ENCODE data around the gene LUC7L2. TPM values are rescaled to one million over a fixed set of nuclear protein-coding genes. Genes with fewer than 3 reads are reported as not detected.
"Not testable (repeated sequence)": the region's sequence is repeated elsewhere in the genome, so short reads cannot be mapped to it uniquely, and the experiment has no call there.

LUC7L2 gene
- total and polyA plus RNA-seq, 4 donors: 16.2 to 38.9 (median 22.9) TPM

DNA sequence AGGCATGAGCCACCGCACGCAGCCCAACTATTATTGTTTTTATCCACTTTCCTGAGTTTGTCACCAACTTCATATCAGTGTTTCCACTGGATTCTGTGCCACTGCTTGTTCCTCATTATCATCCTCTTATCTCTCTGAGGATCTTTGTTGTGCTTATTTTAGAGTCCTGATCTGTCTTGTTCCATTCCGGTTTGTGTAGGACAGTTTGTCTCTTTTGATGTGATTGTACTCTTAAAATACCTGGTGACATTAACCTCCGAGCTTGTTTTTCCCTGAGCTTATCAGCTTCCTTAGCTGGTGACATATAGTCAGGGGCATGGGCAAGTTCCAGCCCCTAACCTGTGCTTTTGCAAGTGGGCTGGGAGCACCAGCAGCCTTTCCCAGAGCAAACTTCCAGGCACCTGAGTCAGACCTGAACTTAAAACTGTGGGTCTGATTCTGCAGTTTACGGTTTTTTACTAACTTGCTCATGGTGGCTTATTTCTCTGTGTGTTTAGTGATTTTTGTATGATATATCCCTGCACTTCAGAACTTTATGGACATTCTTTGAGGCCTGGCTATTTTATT, 41.7 kb upstream of the LUC7L2 start:
- DNase-seq (ENCODE audit: low spot score): no peak
- Histone ChIP-seq H3K27ac (ENCODE audit: low read depth in 1 of 2, low read length in 2 of 2) (no peak overlapping the region), H3K4me3 (ENCODE audit: low read depth in 1 of 3, low read length in 3 of 3) (no peak overlapping the region), H3K9me3 (ENCODE audit: control insufficient read depth in 4 of 4, low read length in 3 of 4) (no peaks in the 10 kb centered on the region), H3K4me1 (ENCODE audit: control insufficient read depth in 4 of 4, insufficient read depth in 4 of 4, low read length in 3 of 4) (no peaks in the 10 kb centered on the region), H3K9ac (ENCODE audit: low read depth in 1 of 2, low read length in 2 of 2) (no peak overlapping the region), H3K36me3 (ENCODE audit: control insufficient read depth in 4 of 4, insufficient read depth in 3 of 4, low read depth in 1 of 4, low read length in 3 of 4) (no peaks in the 10 kb centered on the region), H3K27me3 (ENCODE audit: control insufficient read depth in 4 of 4, insufficient read depth in 4 of 4, low read length in 3 of 4) (no peaks in the 10 kb centered on the region)
- TF ChIP-seq HNF4A (conservative IDR thresholded peaks at IDR 0.05) (no peak), FOXA2 (IDR thresholded peaks at IDR 0.05) (no peak), SP1 (IDR thresholded peaks at IDR 0.05) (no peak), YY1 (IDR thresholded peaks at IDR 0.05) (no peak), MAX (IDR thresholded peaks at IDR 0.05) (no peak), NR2F2 (IDR thresholded peaks at IDR 0.05) (no peak), GABPA (IDR thresholded peaks at IDR 0.05 in 1 of 2, conservative IDR thresholded peaks at IDR 0.05 in 1 of 2) (no peak), ATF3 (IDR thresholded peaks at IDR 0.05) (no peak)
- TF ChIP-seq, protein P1, sequence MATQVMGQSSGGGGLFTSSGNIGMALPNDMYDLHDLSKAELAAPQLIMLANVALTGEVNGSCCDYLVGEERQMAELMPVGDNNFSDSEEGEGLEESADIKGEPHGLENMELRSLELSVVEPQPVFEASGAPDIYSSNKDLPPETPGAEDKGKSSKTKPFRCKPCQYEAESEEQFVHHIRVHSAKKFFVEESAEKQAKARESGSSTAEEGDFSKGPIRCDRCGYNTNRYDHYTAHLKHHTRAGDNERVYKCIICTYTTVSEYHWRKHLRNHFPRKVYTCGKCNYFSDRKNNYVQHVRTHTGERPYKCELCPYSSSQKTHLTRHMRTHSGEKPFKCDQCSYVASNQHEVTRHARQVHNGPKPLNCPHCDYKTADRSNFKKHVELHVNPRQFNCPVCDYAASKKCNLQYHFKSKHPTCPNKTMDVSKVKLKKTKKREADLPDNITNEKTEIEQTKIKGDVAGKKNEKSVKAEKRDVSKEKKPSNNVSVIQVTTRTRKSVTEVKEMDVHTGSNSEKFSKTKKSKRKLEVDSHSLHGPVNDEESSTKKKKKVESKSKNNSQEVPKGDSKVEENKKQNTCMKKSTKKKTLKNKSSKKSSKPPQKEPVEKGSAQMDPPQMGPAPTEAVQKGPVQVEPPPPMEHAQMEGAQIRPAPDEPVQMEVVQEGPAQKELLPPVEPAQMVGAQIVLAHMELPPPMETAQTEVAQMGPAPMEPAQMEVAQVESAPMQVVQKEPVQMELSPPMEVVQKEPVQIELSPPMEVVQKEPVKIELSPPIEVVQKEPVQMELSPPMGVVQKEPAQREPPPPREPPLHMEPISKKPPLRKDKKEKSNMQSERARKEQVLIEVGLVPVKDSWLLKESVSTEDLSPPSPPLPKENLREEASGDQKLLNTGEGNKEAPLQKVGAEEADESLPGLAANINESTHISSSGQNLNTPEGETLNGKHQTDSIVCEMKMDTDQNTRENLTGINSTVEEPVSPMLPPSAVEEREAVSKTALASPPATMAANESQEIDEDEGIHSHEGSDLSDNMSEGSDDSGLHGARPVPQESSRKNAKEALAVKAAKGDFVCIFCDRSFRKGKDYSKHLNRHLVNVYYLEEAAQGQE (IDR thresholded peaks at IDR 0.05): no peak
- WGBS: 91% methylated on average over 5 of the region's 5 CpGs

GRCh38 chr7:139321071-139321745, 38.5 kb upstream of the LUC7L2 start:
- WGBS: 80% methylated on average over 11 of the region's 11 CpGs
- Histone ChIP-seq H3K27me3 (ENCODE audit: control insufficient read depth in 4 of 4, insufficient read depth in 4 of 4, low read length in 3 of 4) (no peaks in the 10 kb centered on the region), H3K9me3 (ENCODE audit: control insufficient read depth in 4 of 4, low read length in 3 of 4) (no peaks in the 10 kb centered on the region), H3K4me3 (ENCODE audit: low read depth in 1 of 3, low read length in 3 of 3) (no peak overlapping the region), H3K4me1 (ENCODE audit: control insufficient read depth in 4 of 4, insufficient read depth in 4 of 4, low read length in 3 of 4) (no peaks in the 10 kb centered on the region), H3K27ac (ENCODE audit: low read depth in 1 of 2, low read length in 2 of 2) (no peak overlapping the region), H3K9ac (ENCODE audit: low read depth in 1 of 2, low read length in 2 of 2) (no peak overlapping the region), H3K36me3 (ENCODE audit: control insufficient read depth in 4 of 4, insufficient read depth in 3 of 4, low read depth in 1 of 4, low read length in 3 of 4) (no peaks in the 10 kb centered on the region)
- TF ChIP-seq FOXA2 (IDR thresholded peaks at IDR 0.05): no peak
- peak; percentile 18 to 54 for TF ChIP-seq RAD21 (IDR thresholded peaks at IDR 0.05)
- no peak for DNase-seq (ENCODE audit: low spot score)

- H3K4me1 ChIP-seq (ENCODE audit: control insufficient read depth in 4 of 4, insufficient read depth in 4 of 4, low read length in 3 of 4); H3K4me3 ChIP-seq (ENCODE audit: low read depth in 1 of 3, low read length in 3 of 3); H3K9me3 ChIP-seq (ENCODE audit: control insufficient read depth in 4 of 4, low read length in 3 of 4); H3K36me3 ChIP-seq (ENCODE audit: control insufficient read depth in 4 of 4, insufficient read depth in 3 of 4, low read depth in 1 of 4, low read length in 3 of 4); H3K9ac ChIP-seq (ENCODE audit: low read depth in 1 of 2, low read length in 2 of 2); DNase-seq (ENCODE audit: low spot score); H3K27me3 ChIP-seq (ENCODE audit: control insufficient read depth in 4 of 4, insufficient read depth in 4 of 4, low read length in 3 of 4); H3K27ac ChIP-seq (ENCODE audit: low read depth in 1 of 2, low read length in 2 of 2): not testable (repeated sequence)
- WGBS: 97% methylated on average over 11 of the region's 11 CpGs
Observed at GRCh38 chr7:139324709-139325108, 35.0 kb upstream of the LUC7L2 start.

Measured in liver (tissue), 9 donors.